Lower lobe of right lung (tissue), 2 donors: ENCODE data around the gene ERBB3. TPM values are rescaled to one million over a fixed set of nuclear protein-coding genes. Genes with fewer than 3 reads are reported as not detected.

ENCODE experiments used
- ATAC-seq, 2 donors: fragments of 200-7000 bp; cut with Tn5 transposase; one replicate each; pipeline ENCODE4 v1.9.1; 2020 to 2022; ENCODE audit warnings: mild to moderate bottlenecking in 2 of 2, moderate library complexity in 2 of 2
- DNase-seq: peaks from one replicate; pipeline ENCODE4 v3.0.0-alpha.2; 2020
- H3K27ac ChIP-seq: fragments of 200-600 bp; one replicate; pipeline ENCODE4 v1.8.0; 2022
- H3K27me3 ChIP-seq: fragments of 200-600 bp; one replicate; pipeline ENCODE4 v1.8.0; 2022; ENCODE audit warnings: low read depth
- H3K36me3 ChIP-seq: fragments of 200-600 bp; one replicate; pipeline ENCODE4 v1.8.0; 2022; ENCODE audit warnings: mild to moderate bottlenecking
- H3K4me1 ChIP-seq: fragments of 200-600 bp; one replicate; pipeline ENCODE4 v1.8.0; 2022
- H3K4me3 ChIP-seq: fragments of 200-600 bp; one replicate; pipeline ENCODE4 v1.8.0; 2022; ENCODE audit warnings: mild to moderate bottlenecking
- H3K9me3 ChIP-seq: fragments of 200-600 bp; one replicate; pipeline ENCODE4 v1.8.0; 2022
- intact Hi-C: fragments of 100-400 bp; cut with DNase I; formaldehyde crosslinking; loops from one replicate; pipeline ENCODE4 v1.11.0; 2022
- total RNA-seq: library from RNA; stranded (reverse); fragmentation: NEBNext Ultra II Directional; extraction: Animal tissue kit (Norgen Biotek cat#: 25700); gene quantifications from one replicate; pipeline ENCODE4 v1.2.1, GENCODE V29; 2021
- TF ChIP-seq, protein P1 (sequence below): fragments of 200-600 bp; IDR thresholded peaks from one replicate; pipeline ENCODE4 v1.8.0; 2022; ENCODE audit warnings: antibody characterized with exemption, mild to moderate bottlenecking
- donor health status: DM: no; HTN: yes; CAD: no; lungs with severe emphysema.

The ERBB3 gene
- total RNA-seq, 1 donor from 2014 or later: 80.5 TPM

DNA sequence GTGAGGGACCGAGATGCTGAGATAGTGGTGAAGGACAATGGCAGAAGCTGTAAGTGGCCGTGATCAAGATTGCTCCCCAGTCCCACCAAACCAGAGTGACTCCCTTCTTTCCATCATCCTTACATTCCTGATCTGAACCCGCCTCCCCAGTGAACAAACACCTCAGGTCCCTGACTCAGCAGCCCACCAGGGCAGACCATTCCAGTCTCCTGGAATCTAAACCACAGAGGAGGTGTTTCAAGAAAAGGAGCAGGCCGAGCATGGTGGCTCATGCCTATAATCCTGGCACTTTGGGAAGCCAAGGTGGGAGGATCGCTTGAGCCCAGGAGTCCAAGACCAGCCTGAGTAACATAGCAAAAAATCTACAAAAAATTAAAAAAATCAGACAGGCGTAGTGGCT lies 6.6 kb downstream of the ERBB3 start:
- Histone ChIP-seq H3K36me3 (peaks cover 27% of the 10 kb centered on the region), H3K27ac (peak overlapping the region; percentile 18)
- TF ChIP-seq, protein P1, sequence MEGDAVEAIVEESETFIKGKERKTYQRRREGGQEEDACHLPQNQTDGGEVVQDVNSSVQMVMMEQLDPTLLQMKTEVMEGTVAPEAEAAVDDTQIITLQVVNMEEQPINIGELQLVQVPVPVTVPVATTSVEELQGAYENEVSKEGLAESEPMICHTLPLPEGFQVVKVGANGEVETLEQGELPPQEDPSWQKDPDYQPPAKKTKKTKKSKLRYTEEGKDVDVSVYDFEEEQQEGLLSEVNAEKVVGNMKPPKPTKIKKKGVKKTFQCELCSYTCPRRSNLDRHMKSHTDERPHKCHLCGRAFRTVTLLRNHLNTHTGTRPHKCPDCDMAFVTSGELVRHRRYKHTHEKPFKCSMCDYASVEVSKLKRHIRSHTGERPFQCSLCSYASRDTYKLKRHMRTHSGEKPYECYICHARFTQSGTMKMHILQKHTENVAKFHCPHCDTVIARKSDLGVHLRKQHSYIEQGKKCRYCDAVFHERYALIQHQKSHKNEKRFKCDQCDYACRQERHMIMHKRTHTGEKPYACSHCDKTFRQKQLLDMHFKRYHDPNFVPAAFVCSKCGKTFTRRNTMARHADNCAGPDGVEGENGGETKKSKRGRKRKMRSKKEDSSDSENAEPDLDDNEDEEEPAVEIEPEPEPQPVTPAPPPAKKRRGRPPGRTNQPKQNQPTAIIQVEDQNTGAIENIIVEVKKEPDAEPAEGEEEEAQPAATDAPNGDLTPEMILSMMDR: no peak

DNA sequence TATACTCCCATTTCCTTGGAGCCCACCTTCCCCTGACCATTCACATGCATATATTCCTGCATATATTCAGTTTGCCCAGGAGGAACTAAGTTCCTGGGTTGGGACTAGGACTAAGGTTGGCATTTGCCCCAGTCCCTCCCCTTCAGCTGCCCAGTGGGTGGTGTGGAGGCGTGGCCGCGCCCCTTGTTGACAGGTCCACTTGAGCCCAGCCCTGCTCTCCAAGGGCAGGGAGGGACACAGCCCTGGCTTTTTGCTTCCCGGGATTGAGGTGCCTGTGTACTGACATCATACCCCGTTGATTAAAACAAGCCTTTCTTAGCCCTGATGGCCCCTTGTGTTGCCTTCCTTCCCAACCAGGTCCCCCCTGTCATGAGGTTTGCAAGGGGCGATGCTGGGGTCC lies 7.3 kb downstream of the ERBB3 start:
- TF ChIP-seq, protein P1: no peak
- H3K27me3 ChIP-seq: no peaks in the 10 kb centered on the region
- no peak overlapping the region for H3K4me3 ChIP-seq
- peaks cover 16% of the 10 kb centered on the region for H3K4me1 ChIP-seq
- intact Hi-C loops: no loop called here
- DNase-seq: peak; percentile 94
- peak; percentile 97 to 98 for ATAC-seq
- peak overlapping the region; percentile 72 for H3K27ac ChIP-seq
- H3K36me3 ChIP-seq: peaks cover 27% of the 10 kb centered on the region
- no peaks in the 10 kb centered on the region for H3K9me3 ChIP-seq

More for the DNA sequence above, 6.6 kb downstream of the ERBB3 start:
- H3K4me3 ChIP-seq: no peak overlapping the region
- H3K4me1 ChIP-seq: peaks cover 16% of the 10 kb centered on the region
- no peaks in the 10 kb centered on the region for H3K27me3 ChIP-seq
- intact Hi-C loops: no loop called here
- no peak for DNase-seq
- H3K9me3 ChIP-seq: no peaks in the 10 kb centered on the region
- no peak for ATAC-seq

DNA sequence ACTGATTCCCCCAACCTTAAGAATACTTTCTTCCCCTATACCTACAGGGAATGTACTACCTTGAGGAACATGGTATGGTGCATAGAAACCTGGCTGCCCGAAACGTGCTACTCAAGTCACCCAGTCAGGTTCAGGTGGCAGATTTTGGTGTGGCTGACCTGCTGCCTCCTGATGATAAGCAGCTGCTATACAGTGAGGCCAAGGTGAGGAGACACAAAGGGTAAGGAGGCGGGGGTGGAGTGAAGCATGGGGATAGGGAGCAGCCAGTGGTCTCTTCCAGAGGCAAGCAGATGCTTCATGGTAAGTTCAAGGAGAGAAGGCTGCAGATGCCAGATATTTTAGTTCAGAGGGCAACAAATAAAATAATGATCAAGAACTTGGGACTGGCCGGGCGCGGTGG lies 17.8 kb downstream of the ERBB3 start:
- intact Hi-C loops: no loop called here
- DNase-seq (no peak), ATAC-seq (no peak)
- H3K36me3 ChIP-seq: peaks cover 26% of the 10 kb centered on the region
- no peak overlapping the region for H3K4me3 ChIP-seq
- peaks cover 4% of the 10 kb centered on the region for H3K27me3 ChIP-seq
- no peak overlapping the region for H3K27ac ChIP-seq
- TF ChIP-seq, protein P1: no peak
- H3K9me3 ChIP-seq: no peaks in the 10 kb centered on the region
- H3K4me1 ChIP-seq: no peaks in the 10 kb centered on the region

DNA sequence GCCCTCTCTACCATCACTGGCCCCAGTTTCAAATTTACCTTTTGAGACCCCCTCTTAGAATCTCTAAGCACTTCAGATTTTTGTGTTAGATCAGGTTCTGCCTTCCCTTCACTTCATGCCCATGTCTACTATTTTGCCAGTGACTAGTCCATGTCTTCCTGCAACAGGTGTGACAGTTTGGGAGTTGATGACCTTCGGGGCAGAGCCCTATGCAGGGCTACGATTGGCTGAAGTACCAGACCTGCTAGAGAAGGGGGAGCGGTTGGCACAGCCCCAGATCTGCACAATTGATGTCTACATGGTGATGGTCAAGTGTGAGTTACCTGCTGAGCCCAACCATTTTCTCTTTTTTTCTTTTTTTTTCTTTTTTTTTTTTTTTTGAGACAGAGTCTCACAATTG lies 18.6 kb downstream of the ERBB3 start:
- intact Hi-C loops: no loop called here
- H3K27me3 ChIP-seq: peaks cover 4% of the 10 kb centered on the region
- peaks cover 6% of the 10 kb centered on the region for H3K4me1 ChIP-seq
- TF ChIP-seq, protein P1: no peak
- no peaks in the 10 kb centered on the region for H3K9me3 ChIP-seq
- peaks cover 26% of the 10 kb centered on the region for H3K36me3 ChIP-seq
- H3K4me3 ChIP-seq: no peak overlapping the region
- DNase-seq (no peak), ATAC-seq (no peak)
- H3K27ac ChIP-seq: no peak overlapping the region

DNA sequence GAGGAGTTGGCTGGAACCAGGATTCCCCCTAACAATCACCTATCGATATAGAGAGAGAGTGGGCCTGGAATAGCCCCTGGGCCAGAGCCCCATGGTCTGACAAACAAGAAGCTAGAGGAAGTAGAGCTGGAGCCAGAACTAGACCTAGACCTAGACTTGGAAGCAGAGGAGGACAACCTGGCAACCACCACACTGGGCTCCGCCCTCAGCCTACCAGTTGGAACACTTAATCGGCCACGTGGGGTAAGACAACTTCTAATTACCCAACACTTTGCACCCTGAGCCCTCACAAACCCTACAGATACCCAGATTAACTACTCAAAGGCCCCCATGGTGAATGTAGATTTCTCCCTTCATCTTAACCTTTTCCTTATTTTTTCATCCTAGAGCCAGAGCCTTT lies 19.8 kb downstream of the ERBB3 start:
- intact Hi-C loops: no loop called here
- H3K27ac ChIP-seq: no peak overlapping the region
- DNase-seq: no peak

More for the DNA sequence above, 19.8 kb downstream of the ERBB3 start:
- Histone ChIP-seq H3K4me3 (no peak overlapping the region), H3K9me3 (no peaks in the 10 kb centered on the region), H3K27me3 (peaks cover 4% of the 10 kb centered on the region), H3K36me3 (peaks cover 26% of the 10 kb centered on the region), H3K4me1 (peaks cover 9% of the 10 kb centered on the region)
- ATAC-seq: no peak
- TF ChIP-seq, protein P1: no peak
